Amygdala (tissue), 56 donors: Measurements from ENCODE around the gene NDUFA11.
A peak's percentile ranks its signal among the peaks of the same experiment; 100 is the strongest.
"Not testable (repeated sequence)": the region's sequence is repeated elsewhere in the genome, so short reads cannot be mapped to it uniquely, and the experiment has no call there.

Source experiments
- DNase-seq, 56 donors: peaks; one replicate each; lab custom pipeline; 2025; lab: John Stamatoyannopoulos, UW

The NDUFA11 gene

GRCh38 chr19:5892772-5893275 lies 10.8 kb downstream of the NDUFA11 start:
- peak in 1 of 56 donors; percentile 3 for DNase-seq

DNA sequence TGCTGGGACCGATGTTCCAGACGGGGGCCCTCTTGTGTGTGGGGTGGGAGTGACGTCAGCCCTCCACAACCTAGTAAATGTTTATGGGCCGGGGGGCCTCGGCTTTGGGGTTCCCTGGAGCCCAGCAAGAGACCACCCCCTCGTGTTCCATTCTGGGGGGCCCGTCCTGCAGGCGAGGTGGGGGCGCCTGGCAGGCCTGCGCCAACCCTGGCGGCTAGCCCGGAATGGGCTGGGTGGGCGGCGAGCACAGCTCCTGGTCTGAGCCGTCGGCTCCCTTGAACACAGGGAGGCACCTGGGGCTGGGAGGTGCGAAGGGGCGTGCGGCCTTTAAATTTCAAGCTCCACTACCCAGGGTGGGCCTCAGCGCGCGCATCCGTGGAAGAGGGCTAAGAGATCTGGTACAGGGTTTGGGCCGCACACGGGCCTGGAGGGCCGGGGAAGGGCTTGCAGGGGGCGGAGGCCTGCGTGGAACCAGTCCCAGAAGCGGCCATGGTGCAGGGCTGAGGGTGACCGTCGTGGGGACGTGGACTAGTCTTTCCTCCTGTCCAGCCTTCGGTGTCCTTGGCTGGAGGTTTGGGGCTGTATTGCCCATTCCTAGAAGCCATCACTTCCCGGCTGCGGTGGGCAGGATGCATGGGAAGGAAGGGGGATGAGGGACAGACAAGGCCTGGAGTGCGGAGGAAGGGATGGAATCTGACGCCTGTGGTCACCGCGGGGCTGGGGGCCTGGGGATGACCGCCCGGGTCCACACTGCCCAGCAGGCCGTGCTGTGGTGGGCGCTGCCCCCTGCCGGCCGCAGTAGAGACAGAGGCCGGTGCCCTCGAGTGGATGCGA lies 11.4 kb downstream of the NDUFA11 start:
- DNase-seq = peak in 17 of 56 donors; percentile 2 to 58 (median 20)

GRCh38 chr19:5891572-5891937 lies 12.0 kb downstream of the NDUFA11 start:
- DNase-seq = no peak

DNA sequence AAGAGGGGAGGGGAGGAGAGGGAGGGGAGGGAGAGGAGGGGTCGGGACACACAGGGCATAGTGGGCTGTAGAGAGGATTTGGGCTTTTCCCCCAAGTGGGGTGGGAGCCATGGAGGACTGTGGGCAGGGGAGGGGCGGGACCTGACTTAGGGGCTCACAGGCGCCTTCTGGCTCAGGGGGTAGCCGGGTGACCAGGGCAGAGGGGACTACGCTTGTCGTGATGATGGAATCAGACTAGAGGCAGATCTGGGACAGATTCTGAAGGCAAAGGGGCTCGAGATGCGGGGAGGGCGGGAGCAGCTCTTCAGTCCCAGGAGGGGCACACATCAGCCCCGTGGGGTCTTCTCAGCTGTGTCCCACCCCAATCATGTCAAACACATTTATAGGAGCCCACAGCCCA lies 13.5 kb downstream of the NDUFA11 start:
- no peak for DNase-seq

DNA sequence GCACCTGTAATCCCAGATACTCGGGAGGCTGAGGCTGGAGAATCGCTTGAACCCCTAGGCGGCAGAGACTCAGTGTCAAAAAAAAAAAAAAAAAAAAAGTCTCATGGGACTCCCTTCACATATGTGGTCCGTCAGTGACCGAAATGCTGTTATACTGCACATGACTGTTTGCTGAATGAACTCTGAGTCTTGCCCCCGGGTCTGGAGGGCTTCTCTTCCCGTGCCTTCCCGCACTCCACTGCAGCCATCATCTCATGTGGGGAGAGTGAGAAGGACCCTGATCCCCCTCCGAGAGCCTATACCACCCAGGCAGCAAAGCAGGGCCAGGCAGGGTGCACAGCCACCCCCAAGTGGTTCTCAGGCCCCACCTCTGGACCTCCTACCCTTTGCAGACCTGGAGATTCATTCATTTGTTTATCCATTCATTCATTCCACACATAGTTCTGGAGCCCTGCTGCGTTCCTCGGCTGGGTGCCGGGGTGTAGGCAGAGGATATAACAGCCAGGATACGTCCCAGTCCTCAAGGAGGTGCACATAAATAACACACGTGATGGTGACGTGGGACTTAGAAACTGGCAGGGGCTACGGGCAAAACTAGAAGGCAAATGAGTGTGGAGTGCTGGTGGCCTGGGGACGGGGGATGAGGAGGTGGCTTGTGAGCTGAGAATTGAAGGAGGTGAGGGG lies 14.2 kb downstream of the NDUFA11 start:
- DNase-seq = no peak

DNA sequence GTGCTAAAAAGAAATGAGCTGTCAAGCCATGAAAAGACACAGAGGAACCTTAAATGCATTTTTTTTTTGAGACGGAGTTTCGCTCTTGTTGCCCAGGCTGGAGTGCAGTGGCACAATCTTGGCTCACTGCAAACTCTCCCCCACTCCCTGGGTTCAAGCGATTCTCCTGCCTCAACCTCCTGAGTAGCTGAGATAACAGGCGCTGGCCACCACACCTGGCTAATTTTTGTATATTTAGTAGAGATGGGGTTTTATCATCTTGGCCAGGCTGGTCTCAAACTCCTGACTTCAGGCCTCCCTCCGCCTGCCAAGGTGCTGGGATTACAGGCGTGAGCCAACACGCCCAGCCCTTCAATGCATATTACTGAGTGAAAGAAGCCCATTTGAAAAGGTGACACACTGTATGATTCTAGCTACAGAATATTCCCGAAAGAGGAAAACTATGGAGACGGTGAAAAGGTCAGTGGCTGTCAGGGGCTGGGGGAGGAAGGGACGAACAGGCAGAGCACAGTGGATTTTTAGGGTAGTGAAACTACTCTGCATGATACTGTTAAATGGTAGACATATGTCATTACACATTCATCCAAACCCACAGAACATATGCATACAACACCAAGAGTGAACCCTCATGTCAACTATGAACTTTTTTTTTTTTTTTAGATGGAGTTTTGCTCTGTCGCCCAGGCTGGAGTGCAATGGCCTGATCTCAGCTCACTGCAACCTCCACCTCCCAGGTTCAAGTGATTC lies 19.4 kb downstream of the NDUFA11 start:
- DNase-seq = not testable (repeated sequence)

DNA sequence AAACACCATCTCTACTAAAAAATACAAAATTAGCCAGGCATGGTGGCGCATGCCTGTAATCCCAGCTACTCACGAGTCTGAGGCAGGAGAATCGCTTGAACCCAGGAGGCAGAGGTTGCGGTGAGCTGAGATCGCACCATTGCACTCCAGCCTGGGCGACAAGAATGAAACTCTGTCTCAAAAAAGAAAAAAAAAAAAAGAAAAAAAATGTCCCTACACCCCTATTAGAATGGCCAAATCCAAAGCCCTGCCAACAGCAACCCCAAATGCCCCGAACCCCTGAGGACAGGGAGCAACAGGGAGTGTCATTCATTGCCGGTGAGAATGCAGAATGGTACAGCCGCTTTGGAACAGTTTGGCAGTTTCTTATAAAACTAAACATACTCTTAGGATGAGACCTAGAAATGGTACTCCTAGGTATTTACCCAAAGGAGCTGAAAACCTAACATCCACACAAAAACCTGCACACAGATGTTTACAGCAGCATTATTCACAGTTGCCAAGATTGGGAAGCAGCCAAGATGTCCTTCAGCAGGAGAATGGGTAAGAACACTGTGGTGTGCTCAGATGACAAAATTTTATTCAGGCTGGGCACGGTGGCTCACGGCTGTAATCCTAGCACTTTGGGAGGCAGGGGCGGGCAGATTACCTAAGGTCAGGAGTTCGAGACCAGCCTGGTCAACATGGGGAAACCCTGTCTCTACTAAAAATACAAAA lies 20.3 kb downstream of the NDUFA11 start:
- not testable (repeated sequence) for DNase-seq

DNA sequence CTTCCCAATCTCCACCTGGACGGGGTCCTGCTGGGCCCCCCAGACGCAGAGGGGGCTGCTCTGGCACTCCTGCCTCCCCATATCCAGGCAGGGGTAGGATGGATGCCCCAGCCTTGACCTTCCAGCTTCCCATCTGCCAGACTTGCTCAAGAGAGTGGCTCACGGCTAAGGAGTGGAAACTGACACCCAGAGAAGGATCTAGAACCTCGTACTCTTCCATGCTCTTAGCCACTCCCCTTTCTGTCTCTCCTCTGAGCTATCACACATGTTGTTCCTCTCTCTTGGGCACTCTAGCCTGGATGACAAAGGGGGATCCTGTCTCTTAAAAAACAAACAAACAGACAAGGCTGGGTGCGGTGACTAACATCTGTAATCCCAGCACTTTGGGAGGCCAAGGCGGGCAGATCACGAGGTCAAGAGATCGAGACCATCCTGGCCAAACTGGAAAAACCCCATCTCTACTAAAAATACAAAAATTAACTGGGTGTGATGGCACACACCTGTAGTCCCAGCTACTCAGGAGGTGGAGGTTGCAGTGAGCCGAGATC lies 21.1 kb downstream of the NDUFA11 start:
- no peak for DNase-seq

DNA sequence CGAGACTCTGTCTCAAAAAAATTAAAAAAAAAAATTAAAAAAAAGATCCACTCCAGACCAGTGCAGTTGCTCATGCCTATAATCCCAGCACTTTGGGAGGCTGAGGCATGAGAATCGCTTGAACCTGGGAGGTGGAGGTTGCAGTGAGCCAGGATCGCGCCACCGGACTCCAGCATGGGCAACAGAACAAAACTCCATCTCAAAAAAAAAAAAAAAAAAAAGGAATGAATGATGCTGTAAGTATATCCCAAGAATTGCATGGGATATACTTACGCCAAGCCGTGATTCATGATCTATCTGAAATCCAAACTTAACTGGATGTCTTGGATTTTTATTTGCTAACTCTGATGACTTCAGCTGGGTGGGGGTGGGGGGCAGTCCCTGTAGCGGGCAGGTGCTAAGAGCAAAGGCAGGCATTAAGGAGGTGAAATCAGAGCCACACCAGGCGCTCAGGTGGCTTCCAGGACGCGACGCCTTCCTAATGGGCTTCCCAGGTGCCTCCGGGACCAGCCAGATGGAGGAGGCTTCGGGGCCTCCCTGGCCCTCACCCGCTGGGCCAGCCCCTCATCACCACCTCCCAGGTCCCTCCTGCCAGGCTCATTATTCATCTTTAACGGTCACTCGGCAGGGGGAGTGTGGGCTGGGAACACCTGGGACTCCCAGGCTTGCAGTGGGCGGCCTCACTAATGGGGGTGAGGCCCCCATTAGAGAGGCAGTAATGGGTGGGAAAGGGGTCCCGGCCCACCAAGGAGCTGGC lies 21.9 kb downstream of the NDUFA11 start:
- DNase-seq = no peak

DNA sequence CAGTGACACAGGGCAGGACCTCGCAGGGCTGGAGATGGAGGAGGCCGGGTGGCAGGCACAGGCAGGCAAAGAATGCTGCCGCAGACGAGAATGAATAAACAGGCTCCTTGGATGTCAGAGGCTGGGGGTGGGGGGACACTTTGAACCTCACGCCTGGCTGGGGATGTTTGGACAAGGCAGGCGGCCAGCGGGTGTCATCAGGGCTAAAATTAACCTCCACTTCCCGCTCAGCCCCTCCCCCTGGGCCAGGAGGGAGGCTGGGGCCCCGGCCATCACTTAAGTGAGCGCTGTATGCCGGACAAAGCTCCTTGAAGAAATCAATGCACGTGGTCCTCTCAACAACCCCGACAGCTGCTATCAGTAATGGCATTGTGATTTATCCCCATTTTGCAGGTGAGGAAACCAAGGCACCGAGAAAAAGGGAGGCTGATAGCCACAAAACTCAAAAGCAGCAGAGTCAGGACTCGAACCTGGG lies 22.9 kb downstream of the NDUFA11 start:
- DNase-seq = peak in 7 of 56 donors; percentile 8 to 26 (median 12)

GRCh38 chr19:5880196-5880595 lies 23.4 kb downstream of the NDUFA11 start:
- no peak for DNase-seq

GRCh38 chr19:5877882-5878281 lies 25.7 kb downstream of the NDUFA11 start:
- no peak for DNase-seq

DNA sequence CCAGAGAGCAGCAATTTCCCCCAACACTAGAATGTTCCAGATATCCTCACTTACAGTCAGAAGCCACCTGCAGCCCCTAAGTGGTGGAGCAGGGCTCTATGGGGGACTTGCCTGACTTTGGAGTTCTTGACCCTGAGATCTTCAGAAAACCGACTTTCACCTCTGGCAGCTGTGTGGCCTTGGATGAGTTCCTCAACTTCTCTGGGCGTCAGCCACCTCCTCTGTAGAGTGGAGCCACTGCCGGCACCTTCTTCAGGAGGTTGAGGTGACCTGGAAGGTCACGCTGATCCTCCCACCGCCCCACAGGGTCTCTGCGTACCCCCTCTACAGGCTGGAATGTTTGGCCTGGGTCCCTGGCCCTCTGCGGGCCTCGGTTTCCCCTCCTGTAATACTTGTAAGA lies 26.2 kb downstream of the NDUFA11 start:
- no peak for DNase-seq

GRCh38 chr19:5874496-5874895 lies 29.1 kb downstream of the NDUFA11 start:
- DNase-seq = not testable (repeated sequence)

- no peak for DNase-seq
Measured at GRCh38 chr19:5873617-5874199, 29.9 kb downstream of the NDUFA11 start.

- no peak for DNase-seq
Measured at GRCh38 chr19:5870986-5871394, 32.6 kb downstream of the NDUFA11 start.

GRCh38 chr19:5867201-5868136 lies 36.1 kb downstream of the NDUFA11 start:
- no peak for DNase-seq

- DNase-seq = no peak
Measured at GRCh38 chr19:5865772-5866171, 37.8 kb downstream of the NDUFA11 start.
